Pancreas (tissue), 10 donors: ENCODE data around the gene BHLHA15. TPM values are rescaled to one million over a fixed set of nuclear protein-coding genes. Genes with fewer than 3 reads are reported as not detected.
A peak's percentile ranks its signal among the peaks of the same experiment; 100 is the strongest.

Experiments
- ATAC-seq, 4 donors: fragments of 200-7000 bp; cut with Tn5 transposase; one replicate each; pipeline versions ENCODE4 v1.8.0 to v1.9.1; 2020; ENCODE audit warnings: mild to moderate bottlenecking in 4 of 4, moderate library complexity in 4 of 4
- DNase-seq, 6 donors: peaks; one replicate each; pipeline ENCODE4 v3.0.0-alpha.2; 2020
- FAIRE-seq: peaks from 2 replicates; lab custom pipeline; 2012; peaks lifted over from hg19 to GRCh38; lab: Jason Lieb, UNC
- H3K27ac ChIP-seq, 4 donors: fragments of 200-600 bp; sonication (generic); 1 replicate in 3 of 4; 2 replicates in 1 of 4; pipeline versions ENCODE4 v1.5.0 to v1.8.0; 2020
- H3K27me3 ChIP-seq, 4 donors: fragments of 200-600 bp; one replicate each; pipeline ENCODE4 v1.8.0; 2021
- H3K36me3 ChIP-seq, 3 donors: fragments of 200-600 bp; sonication (generic) in 1 of 3; one replicate each; pipeline versions ENCODE4 v1.5.0 to v1.8.0; 2020 to 2021
- H3K4me1 ChIP-seq, 3 donors: fragments of 200-600 bp; one replicate each; pipeline ENCODE4 v1.8.0; 2021
- H3K4me3 ChIP-seq, 4 donors: fragments of 200-600 bp; sonication (generic) in 2 of 4; one replicate each; pipeline versions ENCODE4 v1.5.0 to v1.8.0; 2020 to 2021
- H3K9me3 ChIP-seq, 4 donors: fragments of 200-600 bp; one replicate each; pipeline ENCODE4 v1.8.0; 2021
- WGBS, 2 donors: extraction: QIAGEN DNeasy Blood & Tissue Kit; methylation state at CpG; one replicate each; pipeline ENCODE4 v1.1.7; 2013; 5-methylcytosine and 5-hydroxymethylcytosine counted together
- intact Hi-C, 3 donors: fragments of 100-400 bp; cut with DNase I; formaldehyde crosslinking; loops; one replicate each; pipeline versions ENCODE4 v1.11.1 to v1.14.2; 2022
- polyA plus RNA-seq, 2 donors: library from polyadenylated mRNA; stranded (reverse); fragments of 200-250 nt; gene quantifications; one replicate each; pipeline ENCODE4 v1.2.3, GENCODE V29; 2013
- total RNA-seq, 6 donors: library from RNA; stranded (reverse); fragmentation: NEBNext Ultra II Directional in 4 of 6; extraction: Animal tissue kit (Norgen Biotek cat#: 25700) in 4 of 6; gene quantifications; one replicate each; pipeline versions ENCODE4 v1.2.1 to v1.2.4, GENCODE V29; 2021 to 2023
- TF ChIP-seq, protein P1 (sequence below), 4 donors: fragments of 200-600 bp; sonication (generic) in 3 of 4; IDR thresholded peaks; one replicate each; pipeline versions ENCODE4 v1.5.0 to v1.8.0; 2021; ENCODE audit warnings: antibody characterized with exemption in 4 of 4
- donor health status: healthy with polysubstance abuse.
- donor health status: DM: no; HTN: no; CAD: no; lungs with moderate emphysema.
- donor health status: DM: no; HTN: no; CAD: no.
- donor health status: control.
- donor health status: control.
- donor health status: Bipolar disorder and iron deficiency.
- donor health status: DM: yes; HTN: yes; CAD: no.
- donor health status: DM: no; HTN: no; CAD: no.
- donor health status: DM: no; HTN: no; CAD: no.
- donor health status: DM: yes; HTN: yes; CAD: no.

Gene BHLHA15
- total and polyA plus RNA-seq, 8 donors: 32.5 to 405 (median 105) TPM

DNA sequence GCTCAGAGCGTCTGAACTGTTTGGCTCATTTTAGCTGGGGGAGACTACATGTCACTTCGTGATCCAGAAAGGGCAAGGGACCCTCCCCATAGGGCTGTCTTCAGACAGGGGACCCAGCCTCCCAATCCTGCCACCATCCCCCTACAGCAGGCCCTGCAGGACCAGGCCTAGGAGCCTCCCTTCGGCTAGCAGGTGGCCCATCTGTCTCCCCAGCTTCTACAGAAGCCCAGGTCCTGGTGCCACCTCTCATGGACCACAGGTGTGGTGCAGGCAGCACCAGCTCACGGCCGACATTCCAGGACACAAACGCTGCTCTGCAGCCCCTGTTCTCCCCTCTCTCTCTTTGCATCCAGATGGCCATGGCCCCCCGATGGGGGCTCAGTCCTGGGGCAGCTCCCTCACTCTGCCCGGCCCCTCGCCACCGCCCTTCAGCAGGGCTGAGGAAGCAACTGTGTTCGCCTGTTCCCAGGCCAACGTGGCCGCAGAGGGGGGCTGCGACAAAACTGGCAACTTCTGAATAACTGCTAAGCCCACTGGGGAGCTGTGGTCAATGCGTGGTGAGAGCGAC, 30.5 kb downstream of the BHLHA15 start:
- DNase-seq (no peak), ATAC-seq (no peak), FAIRE-seq (no peak)
- no peak overlapping the region for H3K4me3 ChIP-seq
- TF ChIP-seq, protein P1, sequence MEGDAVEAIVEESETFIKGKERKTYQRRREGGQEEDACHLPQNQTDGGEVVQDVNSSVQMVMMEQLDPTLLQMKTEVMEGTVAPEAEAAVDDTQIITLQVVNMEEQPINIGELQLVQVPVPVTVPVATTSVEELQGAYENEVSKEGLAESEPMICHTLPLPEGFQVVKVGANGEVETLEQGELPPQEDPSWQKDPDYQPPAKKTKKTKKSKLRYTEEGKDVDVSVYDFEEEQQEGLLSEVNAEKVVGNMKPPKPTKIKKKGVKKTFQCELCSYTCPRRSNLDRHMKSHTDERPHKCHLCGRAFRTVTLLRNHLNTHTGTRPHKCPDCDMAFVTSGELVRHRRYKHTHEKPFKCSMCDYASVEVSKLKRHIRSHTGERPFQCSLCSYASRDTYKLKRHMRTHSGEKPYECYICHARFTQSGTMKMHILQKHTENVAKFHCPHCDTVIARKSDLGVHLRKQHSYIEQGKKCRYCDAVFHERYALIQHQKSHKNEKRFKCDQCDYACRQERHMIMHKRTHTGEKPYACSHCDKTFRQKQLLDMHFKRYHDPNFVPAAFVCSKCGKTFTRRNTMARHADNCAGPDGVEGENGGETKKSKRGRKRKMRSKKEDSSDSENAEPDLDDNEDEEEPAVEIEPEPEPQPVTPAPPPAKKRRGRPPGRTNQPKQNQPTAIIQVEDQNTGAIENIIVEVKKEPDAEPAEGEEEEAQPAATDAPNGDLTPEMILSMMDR (IDR thresholded peaks at IDR 0.05): no peak
- no peak overlapping the region for H3K27ac ChIP-seq
- 78 to 82% methylated on average over 16 of the region's 16 CpGs for WGBS, 2 donors
- H3K9me3 ChIP-seq: no peaks in the 10 kb centered on the region
- intact Hi-C loops: no loop called here
- no peaks in the 10 kb centered on the region for H3K27me3 ChIP-seq
- H3K4me1 ChIP-seq: no peaks in the 10 kb centered on the region
- H3K36me3 ChIP-seq: no peaks in the 10 kb centered on the region

DNA sequence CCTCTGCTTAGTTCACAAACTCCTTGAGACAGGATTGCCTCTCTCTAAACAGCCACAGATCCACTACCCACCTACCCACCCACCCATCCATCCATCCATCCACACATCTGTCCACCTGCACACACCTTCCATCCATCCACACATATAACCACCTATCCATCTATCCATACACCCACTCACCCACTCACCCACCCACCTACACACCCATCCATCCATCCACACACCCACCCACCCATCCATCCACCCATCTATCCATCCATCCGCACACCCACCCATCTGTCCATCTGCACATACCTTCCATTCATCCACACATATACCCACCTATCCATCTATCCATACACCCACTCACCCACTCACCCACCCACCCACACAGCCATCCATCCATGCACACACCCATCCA, 31.1 kb downstream of the BHLHA15 start:
- Histone ChIP-seq H3K27ac (no peak overlapping the region), H3K4me3 (no peak overlapping the region), H3K27me3 (no peaks in the 10 kb centered on the region), H3K9me3 (no peaks in the 10 kb centered on the region), H3K36me3 (no peaks in the 10 kb centered on the region), H3K4me1 (no peaks in the 10 kb centered on the region)
- ATAC-seq (no peak), FAIRE-seq (no peak), DNase-seq (no peak)
- WGBS, 2 donors: 96 to 100% methylated on average over 1 of the region's 1 CpG
- intact Hi-C loops: no loop called here
- TF ChIP-seq, protein P1 (IDR thresholded peaks at IDR 0.05): no peak

DNA sequence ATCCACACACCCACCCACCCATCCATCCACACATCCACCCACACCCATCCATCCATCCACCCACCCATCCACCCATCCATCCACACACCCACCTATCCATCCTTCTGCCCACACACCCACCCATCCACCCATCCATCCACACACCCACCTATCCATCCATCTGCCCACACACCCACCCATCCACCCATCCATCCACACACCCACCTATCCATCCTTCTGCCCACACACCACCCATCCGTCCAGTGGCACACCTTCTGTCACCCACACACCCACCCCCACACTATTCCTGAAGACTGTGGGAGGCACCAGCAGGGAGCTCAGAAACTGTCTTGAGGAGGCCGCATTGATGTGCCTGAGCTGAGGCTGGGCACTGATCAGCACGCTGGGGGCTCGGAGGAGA, 31.7 kb downstream of the BHLHA15 start:
- TF ChIP-seq, protein P1 (IDR thresholded peaks at IDR 0.05): no peak
- Histone ChIP-seq H3K27ac (no peak overlapping the region), H3K36me3 (no peaks in the 10 kb centered on the region), H3K9me3 (no peaks in the 10 kb centered on the region), H3K27me3 (no peaks in the 10 kb centered on the region), H3K4me1 (no peaks in the 10 kb centered on the region), H3K4me3 (no peak overlapping the region)
- no peak for DNase-seq
- intact Hi-C loops: no loop called here
- FAIRE-seq: no peak
- WGBS, 2 donors: 83 to 84% methylated on average over 4 of the region's 4 CpGs
- no peak for ATAC-seq

DNA sequence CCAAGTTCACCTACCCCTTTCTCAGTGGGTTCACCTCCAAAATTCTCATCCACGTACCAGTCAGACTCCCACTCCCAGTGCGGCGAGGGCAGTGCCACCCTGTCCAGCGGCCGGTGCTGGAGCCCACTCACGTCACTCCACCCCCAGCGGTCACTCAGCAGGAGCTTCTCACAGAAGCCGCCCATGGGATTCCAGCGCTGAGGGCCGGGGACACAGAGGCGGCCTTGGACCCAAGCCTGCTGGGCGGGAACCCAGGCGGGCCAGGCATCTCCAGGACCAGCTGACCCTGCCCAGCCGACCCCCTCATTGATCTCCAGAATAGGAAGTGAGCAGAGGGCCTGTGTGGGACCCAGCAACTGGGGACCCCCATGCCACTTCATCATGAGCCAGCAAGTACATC, 33.6 kb downstream of the BHLHA15 start:
- Histone ChIP-seq H3K9me3 (no peaks in the 10 kb centered on the region), H3K27ac (no peak overlapping the region), H3K4me3 (no peak overlapping the region), H3K36me3 (no peaks in the 10 kb centered on the region), H3K4me1 (peaks cover 0 to under 1% (median 0%) of the 10 kb centered on the region in 3 donors), H3K27me3 (no peaks in the 10 kb centered on the region)
- TF ChIP-seq, protein P1 (IDR thresholded peaks at IDR 0.05): no peak
- FAIRE-seq (no peak), DNase-seq (peak in 3 of 6 donors; percentile 54 to 86 (median 56)), ATAC-seq (no peak)
- intact Hi-C loops: no loop called here
- 84 to 90% methylated on average over 14 of the region's 14 CpGs for WGBS, 2 donors

DNA sequence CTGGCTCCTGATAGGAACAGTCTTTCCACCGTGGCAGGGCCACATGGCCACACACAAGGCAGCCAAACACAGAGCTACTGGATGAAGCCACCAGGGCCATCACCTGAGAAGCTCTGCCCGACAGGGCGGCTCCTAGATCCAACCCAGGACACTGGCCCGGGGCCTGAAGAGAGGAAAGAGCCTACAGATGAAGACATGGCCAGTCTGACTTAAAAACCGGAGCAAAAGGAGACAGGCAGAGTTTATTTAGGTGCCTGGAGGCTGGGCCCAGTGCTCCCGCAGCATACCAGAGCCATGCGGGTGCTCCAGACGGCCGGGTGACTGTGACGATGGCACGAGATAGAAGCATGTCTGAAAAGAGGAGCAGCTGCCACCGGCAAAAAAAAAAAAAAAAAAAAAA, 36.9 kb downstream of the BHLHA15 start:
- H3K36me3 ChIP-seq: no peaks in the 10 kb centered on the region
- ATAC-seq (no peak), DNase-seq (peak in 1 of 6 donors; percentile 12), FAIRE-seq (no peak)
- H3K27ac ChIP-seq: no peak overlapping the region
- peaks cover 0 to 17% (median 9%) of the 10 kb centered on the region in 3 donors for H3K4me1 ChIP-seq
- TF ChIP-seq, protein P1 (IDR thresholded peaks at IDR 0.05): no peak
- H3K27me3 ChIP-seq: no peaks in the 10 kb centered on the region
- intact Hi-C loops: no loop called here
- H3K4me3 ChIP-seq: no peak overlapping the region
- WGBS, 2 donors: 90 to 91% methylated on average over 11 to 12 of the region's 12 CpGs
- no peaks in the 10 kb centered on the region for H3K9me3 ChIP-seq
